ENCODE measurements around the gene CYP1A2. TPM values are rescaled to one million over a fixed set of nuclear protein-coding genes. Genes with fewer than 3 reads are reported as not detected.

Gene CYP1A2
- total RNA-seq, 4 donors from 2014 or later: not detected

DNA sequence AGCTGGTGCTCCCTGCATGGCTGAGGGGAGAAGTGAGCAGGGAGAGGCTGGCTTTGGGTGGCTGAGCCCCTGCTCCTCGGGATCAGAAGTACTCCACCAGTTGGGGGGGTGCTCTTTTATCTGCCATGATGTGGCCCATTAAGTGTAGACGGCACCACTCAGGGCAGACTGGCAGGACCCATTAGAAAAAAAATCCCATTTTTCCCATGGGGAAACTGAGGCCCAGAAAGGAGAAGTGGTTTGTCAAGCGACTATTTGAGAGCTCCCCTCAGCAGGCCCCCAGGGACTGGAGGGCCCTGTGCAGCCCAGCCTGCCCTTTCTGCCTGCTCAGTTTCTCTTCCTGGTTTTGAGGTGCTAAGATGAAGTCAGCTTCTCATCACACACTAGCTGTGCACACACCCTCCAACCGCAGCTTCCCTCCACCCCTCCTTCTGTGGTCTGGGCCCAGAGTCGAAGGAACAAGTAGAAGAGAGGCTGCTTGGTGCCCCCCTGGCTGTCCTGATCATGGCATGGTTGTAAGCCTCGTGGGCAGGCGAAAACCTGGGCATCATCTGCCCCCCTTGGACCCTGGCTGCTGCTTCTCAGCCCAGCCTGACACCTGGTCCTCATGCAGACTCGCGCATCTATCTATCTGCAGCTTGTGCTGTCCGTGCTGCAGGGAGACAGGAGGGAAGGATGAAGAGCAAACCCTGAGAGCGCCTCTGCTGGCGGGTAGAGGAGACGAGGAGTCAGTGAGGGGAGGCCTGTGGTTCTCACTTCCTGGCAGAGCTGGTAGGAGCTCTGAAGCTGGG is 38.8 kb downstream of the CYP1A2 start:
- TF ChIP-seq POLR2A (IDR thresholded peaks at IDR 0.05): no peak
- TF ChIP-seq, protein P1, sequence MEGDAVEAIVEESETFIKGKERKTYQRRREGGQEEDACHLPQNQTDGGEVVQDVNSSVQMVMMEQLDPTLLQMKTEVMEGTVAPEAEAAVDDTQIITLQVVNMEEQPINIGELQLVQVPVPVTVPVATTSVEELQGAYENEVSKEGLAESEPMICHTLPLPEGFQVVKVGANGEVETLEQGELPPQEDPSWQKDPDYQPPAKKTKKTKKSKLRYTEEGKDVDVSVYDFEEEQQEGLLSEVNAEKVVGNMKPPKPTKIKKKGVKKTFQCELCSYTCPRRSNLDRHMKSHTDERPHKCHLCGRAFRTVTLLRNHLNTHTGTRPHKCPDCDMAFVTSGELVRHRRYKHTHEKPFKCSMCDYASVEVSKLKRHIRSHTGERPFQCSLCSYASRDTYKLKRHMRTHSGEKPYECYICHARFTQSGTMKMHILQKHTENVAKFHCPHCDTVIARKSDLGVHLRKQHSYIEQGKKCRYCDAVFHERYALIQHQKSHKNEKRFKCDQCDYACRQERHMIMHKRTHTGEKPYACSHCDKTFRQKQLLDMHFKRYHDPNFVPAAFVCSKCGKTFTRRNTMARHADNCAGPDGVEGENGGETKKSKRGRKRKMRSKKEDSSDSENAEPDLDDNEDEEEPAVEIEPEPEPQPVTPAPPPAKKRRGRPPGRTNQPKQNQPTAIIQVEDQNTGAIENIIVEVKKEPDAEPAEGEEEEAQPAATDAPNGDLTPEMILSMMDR (IDR thresholded peaks at IDR 0.05): no peak
- 39 to 53% methylated on average over 13 of the region's 13 CpGs for WGBS, 2 donors
- no peak overlapping the region for H3K4me3 ChIP-seq (ENCODE audit: low read depth, poor library complexity, severe bottlenecking)
- intact Hi-C loops (cut with DNase I; ENCODE audit: low total_unique reads): no loop called here
- DNase-seq (ENCODE audit: low spot score in 2 of 2): peak; percentile 72 to 94

DNA sequence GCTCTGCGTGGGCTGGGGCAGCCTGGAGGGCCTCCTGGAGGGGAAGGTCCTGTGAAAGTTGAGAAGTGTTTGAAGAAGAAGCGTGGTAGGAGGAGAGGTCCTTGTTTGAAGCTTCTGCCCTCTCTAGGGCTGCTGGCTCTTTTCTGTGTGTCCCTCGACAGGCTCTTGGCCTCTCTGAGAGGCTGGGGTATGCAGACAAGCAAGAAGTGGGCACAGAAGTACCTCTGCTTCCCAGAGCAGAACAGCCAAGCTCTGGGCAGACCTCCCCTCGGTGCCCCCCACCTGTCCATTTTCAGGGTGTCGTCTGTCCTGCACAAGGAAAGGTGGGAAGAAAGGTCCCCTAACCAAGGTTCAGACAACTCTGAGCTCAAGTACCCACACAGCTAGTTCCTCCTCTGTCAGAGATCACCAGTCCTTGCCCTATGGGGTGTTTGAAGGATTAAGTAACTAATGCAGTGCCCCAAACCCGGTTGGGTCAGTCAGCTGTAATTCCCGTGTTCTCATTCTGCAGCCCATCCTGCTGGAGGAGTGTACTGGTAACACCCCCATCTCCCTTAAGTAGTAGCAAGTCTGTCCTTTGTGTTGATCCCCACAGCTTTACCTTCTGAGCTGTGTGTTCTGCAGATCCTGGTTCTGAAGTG is 39.5 kb downstream of the CYP1A2 start:
- no peak for DNase-seq (ENCODE audit: low spot score in 2 of 2)
- WGBS, 2 donors: 56 to 67% methylated on average over 7 of the region's 7 CpGs
- intact Hi-C loops (cut with DNase I; ENCODE audit: low total_unique reads): no loop called here
- TF ChIP-seq POLR2A (IDR thresholded peaks at IDR 0.05): no peak
- TF ChIP-seq, protein P1 (IDR thresholded peaks at IDR 0.05): no peak
- no peak overlapping the region for H3K4me3 ChIP-seq (ENCODE audit: low read depth, poor library complexity, severe bottlenecking)

DNA sequence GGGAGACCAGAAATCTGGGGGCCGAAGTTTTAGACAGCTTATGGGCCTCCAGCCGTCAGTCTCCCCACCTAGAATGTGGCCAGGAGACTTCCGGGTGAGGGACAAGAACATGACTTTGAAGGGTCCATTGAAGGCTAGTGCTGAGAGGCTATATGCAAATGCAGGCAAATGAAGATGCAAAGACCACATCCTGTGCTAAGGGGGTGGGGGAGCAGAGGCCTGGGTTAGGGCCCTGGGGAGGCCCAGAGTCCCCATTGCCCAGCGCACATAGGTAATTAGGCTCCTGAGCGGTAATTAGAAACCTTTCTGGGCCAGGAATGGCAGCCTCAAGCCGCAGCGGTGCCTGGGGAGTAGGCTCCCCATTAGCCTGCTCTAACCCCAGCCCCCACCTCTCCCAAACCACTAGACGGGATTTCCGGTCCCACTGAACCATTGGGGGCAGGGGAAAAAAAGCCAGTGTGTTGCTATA is 40.1 kb downstream of the CYP1A2 start:
- DNase-seq (ENCODE audit: low spot score in 2 of 2): no peak
- TF ChIP-seq, protein P1 (IDR thresholded peaks at IDR 0.05): no peak
- TF ChIP-seq POLR2A (IDR thresholded peaks at IDR 0.05): no peak
- WGBS, 2 donors: 55 to 66% methylated on average over 9 of the region's 9 CpGs
- intact Hi-C loops (cut with DNase I; ENCODE audit: low total_unique reads): no loop called here
- no peak overlapping the region for H3K4me3 ChIP-seq (ENCODE audit: low read depth, poor library complexity, severe bottlenecking)

DNA sequence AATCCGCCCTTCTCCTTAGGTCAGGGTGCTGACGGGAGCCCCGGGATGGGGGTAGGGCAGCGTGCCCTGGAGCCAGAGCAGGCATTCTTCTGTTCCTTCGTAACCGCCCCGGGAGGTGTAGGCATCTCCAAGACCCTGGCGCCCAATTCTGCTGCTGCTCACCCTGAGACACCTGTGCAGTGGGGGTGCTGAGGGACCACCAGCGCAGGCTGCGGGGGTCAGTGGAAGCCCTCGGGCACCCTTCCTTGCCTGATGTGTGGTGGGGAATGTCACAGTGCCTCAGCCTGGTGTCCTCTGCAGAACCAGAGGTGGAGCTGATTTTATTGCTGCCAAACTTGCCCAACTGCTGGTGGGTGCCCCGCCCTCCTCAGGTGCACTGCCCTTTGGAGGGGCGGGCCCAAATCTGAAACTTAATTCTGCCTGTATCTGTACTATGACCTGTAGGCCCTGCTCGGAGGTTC is 40.6 kb downstream of the CYP1A2 start:
- WGBS, 2 donors: 24 to 42% methylated on average over 12 to 13 of the region's 14 CpGs
- TF ChIP-seq POLR2A (IDR thresholded peaks at IDR 0.05): no peak
- TF ChIP-seq, protein P1 (IDR thresholded peaks at IDR 0.05): no peak
- intact Hi-C loops (cut with DNase I; ENCODE audit: low total_unique reads): no loop called here
- DNase-seq (ENCODE audit: low spot score in 2 of 2): no peak
- no peak overlapping the region for H3K4me3 ChIP-seq (ENCODE audit: low read depth, poor library complexity, severe bottlenecking)

DNA sequence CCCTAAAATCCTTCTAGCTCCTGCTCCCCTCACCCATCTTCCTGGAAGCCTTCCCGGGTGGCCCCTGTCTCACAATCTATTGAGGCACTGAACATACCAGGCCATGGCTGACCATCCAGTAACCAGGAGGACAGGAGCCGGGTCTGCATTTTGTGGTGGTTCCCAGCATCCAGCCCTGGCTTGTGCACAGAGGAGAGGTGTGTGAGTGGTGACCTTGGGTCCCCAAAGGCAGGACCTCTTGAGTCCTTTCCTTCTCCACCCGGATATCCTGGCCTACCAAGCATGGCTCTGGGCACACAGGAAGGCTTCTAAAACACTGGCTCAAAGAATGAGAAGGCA is 41.1 kb downstream of the CYP1A2 start:
- H3K4me3 ChIP-seq (ENCODE audit: low read depth, poor library complexity, severe bottlenecking): no peak overlapping the region
- no peak for DNase-seq (ENCODE audit: low spot score in 2 of 2)
- TF ChIP-seq, protein P1 (IDR thresholded peaks at IDR 0.05): no peak
- no peak for TF ChIP-seq POLR2A (IDR thresholded peaks at IDR 0.05)
- WGBS, 2 donors: 56 to 60% methylated on average over 3 of the region's 3 CpGs
- intact Hi-C loops (cut with DNase I; ENCODE audit: low total_unique reads): no loop called here
